GM12864 (cell line): Measurements from ENCODE around the gene CAPN11.
"Not testable (repeated sequence)": the region's sequence is repeated elsewhere in the genome, so short reads cannot be mapped to it uniquely, and the experiment has no call there.

ENCODE experiments used
- DNase-seq: peaks from one replicate; pipeline ENCODE4 v3.0.0-alpha.2; 2011; ENCODE audit warnings: low read depth
- H3K4me3 ChIP-seq: 2 replicates; pipeline ENCODE4 v1.5.1; 2011; ENCODE audit warnings: mild to moderate bottlenecking, low read depth, low read length, control low read depth
- CTCF ChIP-seq: IDR thresholded peaks from 2 replicates; pipeline ENCODE4 v1.5.1; 2011; ENCODE audit warnings: low read depth, mild to moderate bottlenecking, moderate library complexity, low read length, control low read depth, inconsistent platforms; ENCODE audit errors: missing control alignments

CAPN11 gene

GRCh38 chr6:44228433-44228832, 69.8 kb downstream of the CAPN11 start:
- no peak overlapping the region for H3K4me3 ChIP-seq
- no peak for TF ChIP-seq CTCF
- no peak for DNase-seq

GRCh38 chr6:44228836-44229235, 70.2 kb downstream of the CAPN11 start:
- TF ChIP-seq CTCF: no peak
- no peak for DNase-seq

GRCh38 chr6:44229376-44230033, 70.9 kb downstream of the CAPN11 start:
- no peak overlapping the region for H3K4me3 ChIP-seq
- TF ChIP-seq CTCF: no peak
- DNase-seq: no peak

More at GRCh38 chr6:44228836-44229235, 70.2 kb downstream of the CAPN11 start:
- H3K4me3 ChIP-seq: no peak overlapping the region

GRCh38 chr6:44230034-44230675, 71.5 kb downstream of the CAPN11 start:
- H3K4me3 ChIP-seq: no peak overlapping the region
- no peak for TF ChIP-seq CTCF
- DNase-seq: no peak

- not testable (repeated sequence) for H3K4me3 ChIP-seq, DNase-seq
Observed at GRCh38 chr6:44231426-44231825, 72.8 kb downstream of the CAPN11 start.

- no peak for TF ChIP-seq CTCF
- DNase-seq: no peak
- H3K4me3 ChIP-seq: no peak overlapping the region
Observed at GRCh38 chr6:44232676-44233566, 74.3 kb downstream of the CAPN11 start.

GRCh38 chr6:44233567-44234100, 75.0 kb downstream of the CAPN11 start:
- no peak overlapping the region for H3K4me3 ChIP-seq
- DNase-seq: no peak
- TF ChIP-seq CTCF: no peak
